ENCODE results near the gene GIPC1.

The GIPC1 gene

DNA sequence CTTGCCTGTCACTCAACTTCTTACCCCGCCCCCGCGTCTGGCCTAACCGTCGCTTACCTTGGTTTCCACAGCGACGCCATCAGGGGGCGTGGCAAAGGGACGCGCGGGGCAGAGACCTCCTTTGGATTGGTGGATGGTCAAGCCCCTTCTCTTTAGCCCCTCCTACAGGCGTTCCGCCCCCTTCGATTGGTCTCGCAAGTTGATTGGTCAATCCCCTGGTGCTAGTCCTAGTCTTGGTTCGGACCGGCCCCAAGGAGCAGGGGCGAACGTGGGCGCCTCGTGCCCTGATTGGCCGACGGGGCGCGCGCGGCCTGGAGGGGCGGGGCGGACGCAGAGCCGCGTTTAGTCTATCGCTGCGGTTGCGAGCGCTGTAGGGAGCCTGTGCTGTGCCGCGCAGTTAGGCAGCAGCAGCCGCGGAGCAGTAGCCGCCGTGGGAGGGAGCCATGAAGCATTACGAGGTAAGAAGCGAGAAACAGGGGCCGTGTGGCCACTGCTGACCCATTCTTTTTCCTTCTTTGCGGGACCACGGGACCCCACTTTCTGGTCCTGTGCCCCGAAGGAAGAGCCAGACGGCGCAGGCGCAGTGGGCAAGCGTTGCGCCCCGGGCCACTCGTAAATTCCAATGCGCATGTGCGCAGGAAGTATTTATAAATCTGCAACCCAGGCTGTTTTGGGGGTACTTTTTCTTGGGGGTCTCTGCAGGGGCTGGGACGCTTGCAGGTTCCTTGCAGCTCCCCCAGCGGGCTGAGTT is 33.5 kb upstream of the GIPC1 start, which contains the start of gene TECR:
TECR (plus strand) TSS at position 341 of the 751 bp plus-strand sequence; CDS start at position 444, 103 bp downstream.
- DNase-seq (ENCODE audit: low spot score in 2 of 2) (peak; percentile 99 to 100), ATAC-seq (replicated peaks; ENCODE audit: extremely low read depth, poor library complexity, severe bottlenecking) (peak; percentile 95)
- Mint-ChIP-seq H3K27me3 (no peaks in the 10 kb centered on the region), H3K36me3 (ENCODE audit: insufficient read depth) (peaks cover 21% of the 10 kb centered on the region), H3K4me3 (peak within 1 kb of the TSS; percentile 97), H3K27ac (ENCODE audit: low read depth) (peak within 1 kb of the TSS; percentile 99), H3K9me3 (no peaks in the 10 kb centered on the region), H3K4me1 (peaks cover 13% of the 10 kb centered on the region)

DNA sequence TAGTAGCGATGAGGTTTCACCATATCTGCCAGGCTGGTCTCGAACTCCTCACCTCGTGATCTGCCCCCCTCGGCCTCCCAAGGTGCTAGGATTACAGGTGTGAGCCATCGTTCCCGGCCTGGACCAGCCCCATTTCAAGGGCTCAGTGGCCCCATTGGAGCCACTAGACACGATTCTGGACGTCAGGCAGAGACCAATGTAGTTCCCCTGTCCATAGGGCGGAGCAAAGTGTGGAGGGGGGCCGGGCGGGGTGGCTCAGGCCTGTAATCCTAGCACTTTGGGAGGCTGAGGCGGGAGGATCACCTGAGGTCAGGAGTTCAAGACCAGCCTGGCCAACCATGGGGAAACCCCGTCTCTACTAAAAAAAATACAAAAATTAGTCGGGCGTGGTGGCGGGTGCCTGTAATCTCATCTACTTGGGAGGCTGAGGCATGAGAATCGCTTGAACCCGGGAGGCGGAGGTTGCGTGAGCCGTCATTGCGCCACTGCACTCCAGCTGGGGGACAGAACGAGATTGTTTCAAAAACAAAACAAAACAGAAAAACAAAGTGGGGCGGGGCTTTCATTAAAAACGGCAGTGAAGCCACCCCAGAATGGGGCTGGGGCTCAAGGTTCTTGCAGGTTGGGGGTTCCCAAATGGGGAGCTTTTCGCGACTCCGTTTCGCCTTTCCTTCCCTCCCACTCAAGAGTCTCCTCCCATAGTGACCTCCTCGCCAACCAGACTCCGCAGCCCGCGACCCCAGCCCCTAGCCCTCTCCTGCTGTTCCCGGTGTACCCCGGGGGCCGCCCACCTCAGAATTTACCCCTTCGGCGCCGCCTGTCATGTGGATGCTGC is 32.7 kb upstream of the GIPC1 start:
- H3K4me3 Mint-ChIP-seq, result peak overlapping the region; percentile 97
- DNase-seq (ENCODE audit: low spot score in 2 of 2) (no peak), ATAC-seq (replicated peaks; ENCODE audit: extremely low read depth, poor library complexity, severe bottlenecking) (peak; percentile 7)
- H3K27ac Mint-ChIP-seq (ENCODE audit: low read depth), result peak overlapping the region; percentile 99
- H3K4me1 Mint-ChIP-seq, result peaks cover 13% of the 10 kb centered on the region
- H3K27me3 Mint-ChIP-seq, result no peaks in the 10 kb centered on the region
- no peaks in the 10 kb centered on the region for H3K9me3 Mint-ChIP-seq
- H3K36me3 Mint-ChIP-seq (ENCODE audit: insufficient read depth), result peaks cover 18% of the 10 kb centered on the region

DNA sequence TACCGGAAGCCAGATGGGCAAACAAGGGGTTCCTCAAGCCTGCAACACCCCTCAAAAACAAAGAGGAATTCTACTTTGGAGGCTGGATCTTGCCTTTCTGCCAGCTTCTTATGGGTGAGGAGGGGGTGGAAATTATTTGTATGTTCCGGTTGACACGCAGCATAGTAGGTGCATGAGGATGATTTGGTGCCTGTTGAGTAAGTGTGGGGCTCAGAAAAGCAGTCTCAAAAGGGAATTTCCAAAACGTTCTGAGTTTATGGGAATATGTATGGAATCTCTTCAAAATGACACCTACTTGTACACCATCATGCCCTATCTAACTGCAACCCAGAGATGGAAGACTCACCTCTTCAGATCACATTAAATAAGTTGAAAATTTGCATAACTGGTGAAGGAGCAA is 30.5 kb upstream of the GIPC1 start:
- Mint-ChIP-seq H3K9me3 (no peaks in the 10 kb centered on the region), H3K4me1 (peaks cover 32% of the 10 kb centered on the region), H3K27ac (ENCODE audit: low read depth) (no peak overlapping the region), H3K4me3 (no peak overlapping the region), H3K36me3 (ENCODE audit: insufficient read depth) (peaks cover 34% of the 10 kb centered on the region), H3K27me3 (no peaks in the 10 kb centered on the region)
- ATAC-seq (replicated peaks; ENCODE audit: extremely low read depth, poor library complexity, severe bottlenecking) (no peak), DNase-seq (ENCODE audit: low spot score in 2 of 2) (no peak)

DNA sequence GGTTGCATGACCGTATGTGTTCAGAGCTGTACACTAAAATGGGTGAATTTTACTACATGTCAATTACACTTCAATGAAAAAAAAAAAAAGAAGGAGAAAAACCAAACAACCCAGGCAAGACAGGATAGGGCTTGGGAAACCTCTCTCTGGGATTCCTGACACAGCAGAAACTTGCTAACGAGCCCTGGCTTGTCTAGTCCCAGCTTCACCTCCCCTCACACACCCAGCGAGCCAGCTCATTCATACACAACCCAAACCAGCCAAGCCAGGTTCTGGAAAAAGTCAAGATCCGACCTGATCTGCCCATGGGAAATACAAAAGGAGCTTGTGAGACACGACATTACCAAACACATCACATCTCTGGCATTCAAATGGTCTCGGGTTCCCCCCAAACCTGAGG is 29.8 kb upstream of the GIPC1 start:
- ATAC-seq (replicated peaks; ENCODE audit: extremely low read depth, poor library complexity, severe bottlenecking), result no peak
- no peak for DNase-seq (ENCODE audit: low spot score in 2 of 2)
- Mint-ChIP-seq H3K9me3 (no peaks in the 10 kb centered on the region), H3K27ac (ENCODE audit: low read depth) (no peak overlapping the region), H3K36me3 (ENCODE audit: insufficient read depth) (peaks cover 30% of the 10 kb centered on the region), H3K4me3 (no peak overlapping the region), H3K4me1 (peaks cover 31% of the 10 kb centered on the region), H3K27me3 (no peaks in the 10 kb centered on the region)

DNA sequence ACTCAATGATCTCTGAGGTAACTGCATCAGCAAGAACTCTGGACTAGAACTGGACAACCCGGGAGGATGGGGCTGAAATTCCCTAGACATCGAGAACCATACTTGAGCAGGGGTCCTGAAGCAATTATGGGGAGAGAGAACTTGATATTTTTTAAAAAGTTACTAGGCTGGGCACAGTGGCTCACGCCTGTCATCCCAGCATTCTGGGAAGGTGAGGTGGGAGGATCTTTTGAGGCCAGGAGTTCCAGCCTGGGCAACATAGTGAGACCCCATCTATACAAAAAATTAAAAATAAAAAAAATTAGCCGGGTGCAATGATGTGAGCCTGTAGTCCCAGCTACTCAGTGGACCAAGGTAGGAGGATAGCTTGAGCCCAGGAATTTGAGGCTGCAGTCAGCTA is 24.6 kb upstream of the GIPC1 start:
- peaks cover 53% of the 10 kb centered on the region for H3K36me3 Mint-ChIP-seq (ENCODE audit: insufficient read depth)
- H3K4me1 Mint-ChIP-seq, result peaks cover 50% of the 10 kb centered on the region
- no peak overlapping the region for H3K4me3 Mint-ChIP-seq
- ATAC-seq (replicated peaks; ENCODE audit: extremely low read depth, poor library complexity, severe bottlenecking) (no peak), DNase-seq (ENCODE audit: low spot score in 2 of 2) (no peak)
- H3K27me3 Mint-ChIP-seq, result no peaks in the 10 kb centered on the region
- H3K9me3 Mint-ChIP-seq, result no peaks in the 10 kb centered on the region
- H3K27ac Mint-ChIP-seq (ENCODE audit: low read depth), result peak overlapping the region; percentile 100

DNA sequence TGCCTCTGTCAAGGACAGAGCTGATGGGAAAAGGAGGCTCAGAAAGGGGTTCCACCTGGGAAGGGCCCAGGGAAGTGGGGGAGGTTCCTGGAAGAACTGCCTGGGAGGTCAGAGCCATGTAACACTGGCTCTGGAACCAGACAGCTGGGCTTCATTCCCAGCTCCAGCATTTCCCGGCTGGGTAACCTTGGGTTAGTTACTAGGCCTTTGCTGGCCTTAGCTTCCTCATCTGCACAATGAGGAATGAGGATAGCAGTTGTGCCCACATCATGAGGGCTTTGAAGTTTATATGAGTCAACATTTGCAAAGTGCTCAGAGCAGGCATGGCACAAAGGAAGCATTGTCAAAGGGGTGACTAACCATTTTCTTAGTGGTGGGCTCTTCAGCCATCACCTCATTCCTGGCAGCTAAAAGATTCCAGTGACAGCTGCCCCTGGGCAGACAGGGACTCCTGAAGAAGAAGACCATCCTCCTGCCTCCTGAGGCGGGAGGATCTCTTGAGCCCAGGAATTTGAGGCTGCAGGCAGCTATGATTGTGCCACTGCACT is 24.0 kb upstream of the GIPC1 start:
- DNase-seq (ENCODE audit: low spot score in 2 of 2), result no peak
- no peaks in the 10 kb centered on the region for H3K9me3 Mint-ChIP-seq
- no peaks in the 10 kb centered on the region for H3K27me3 Mint-ChIP-seq
- peaks cover 59% of the 10 kb centered on the region for H3K36me3 Mint-ChIP-seq (ENCODE audit: insufficient read depth)
- peak overlapping the region; percentile 64 for H3K4me3 Mint-ChIP-seq
- H3K4me1 Mint-ChIP-seq, result peaks cover 56% of the 10 kb centered on the region
- no peak for ATAC-seq (replicated peaks; ENCODE audit: extremely low read depth, poor library complexity, severe bottlenecking)
- peak overlapping the region; percentile 100 for H3K27ac Mint-ChIP-seq (ENCODE audit: low read depth)

DNA sequence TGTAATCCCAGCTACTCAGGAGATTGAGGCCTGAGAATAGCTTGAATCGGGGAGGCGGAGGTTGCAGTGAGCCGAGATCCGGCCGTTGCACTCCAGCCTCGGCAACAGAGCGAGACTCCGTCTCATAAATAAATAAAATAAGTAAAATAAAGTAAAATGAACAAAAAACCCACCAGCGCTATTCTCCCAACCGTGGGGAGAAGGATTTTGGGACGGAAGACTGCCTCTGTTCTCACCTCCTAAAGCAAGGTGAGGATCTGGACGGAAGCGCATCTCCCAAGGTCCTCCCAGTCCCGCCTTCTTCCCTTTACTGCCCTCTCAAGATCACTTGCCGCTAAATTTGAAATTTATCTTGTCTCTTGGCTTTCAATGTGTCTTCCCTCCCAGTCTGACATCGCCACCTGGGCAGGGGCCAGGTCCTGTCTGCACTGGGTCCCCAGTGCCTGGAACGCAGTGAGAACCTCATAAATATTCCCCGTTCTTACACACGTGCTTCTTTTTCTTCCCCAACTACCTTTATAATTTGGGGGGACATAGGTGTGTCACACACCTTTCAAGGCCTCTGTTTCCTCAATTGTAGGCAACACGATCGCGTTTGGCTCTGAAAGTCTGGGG is 23.4 kb upstream of the GIPC1 start:
- ATAC-seq (replicated peaks; ENCODE audit: extremely low read depth, poor library complexity, severe bottlenecking) (no peak), DNase-seq (ENCODE audit: low spot score in 2 of 2) (no peak)
- Mint-ChIP-seq H3K4me1 (peaks cover 62% of the 10 kb centered on the region), H3K4me3 (peak overlapping the region; percentile 94), H3K27me3 (no peaks in the 10 kb centered on the region), H3K27ac (ENCODE audit: low read depth) (peak overlapping the region; percentile 100), H3K9me3 (no peaks in the 10 kb centered on the region), H3K36me3 (ENCODE audit: insufficient read depth) (peaks cover 64% of the 10 kb centered on the region)

DNA sequence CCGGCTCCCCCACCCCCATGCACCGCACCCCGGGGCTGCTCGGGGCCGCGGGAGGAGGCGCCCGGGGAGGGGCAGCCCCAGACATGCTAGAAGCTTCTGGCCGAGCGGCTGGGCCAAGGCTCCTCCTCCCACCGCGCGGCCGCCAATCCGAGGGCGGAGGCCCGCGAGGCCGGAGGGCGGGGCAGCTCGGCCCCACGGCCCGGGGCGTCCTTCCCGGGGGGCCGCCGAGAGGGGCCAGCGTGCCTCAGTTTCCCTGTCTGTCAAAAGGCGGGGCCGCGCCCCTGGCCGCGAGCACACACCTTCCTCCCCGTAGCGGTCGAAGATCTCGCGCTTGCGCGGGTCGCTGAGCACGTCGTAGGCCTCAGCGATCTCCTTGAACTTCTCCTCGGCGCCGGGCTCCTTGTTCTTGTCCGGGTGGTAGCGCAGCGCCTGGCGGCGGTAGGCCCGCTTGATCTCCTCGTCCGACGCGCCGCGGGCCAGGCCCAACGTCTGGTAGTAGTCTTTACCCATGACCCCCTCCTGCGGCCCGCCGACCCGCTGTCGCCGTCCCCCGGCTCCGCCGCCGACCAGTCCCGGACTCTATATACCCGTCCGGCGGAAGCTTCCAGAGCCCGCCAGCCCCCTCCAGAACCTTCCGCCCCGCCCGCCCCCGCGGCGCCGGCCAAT is 22.0 kb upstream of the GIPC1 start, which contains the start of gene DNAJB1:
DNAJB1 (minus strand) TSS at position 558 of the 666 bp plus-strand sequence; CDS start at position 510, 48 bp downstream.
- DNase-seq (ENCODE audit: low spot score in 2 of 2) (peak in 1 of 2 donors; percentile 58), ATAC-seq (replicated peaks; ENCODE audit: extremely low read depth, poor library complexity, severe bottlenecking) (peak; percentile 46)
- peak within 1 kb of the TSS; percentile 100 for H3K27ac Mint-ChIP-seq (ENCODE audit: low read depth)
- peak within 1 kb of the TSS; percentile 94 for H3K4me3 Mint-ChIP-seq
- peaks cover 74% of the 10 kb centered on the region for H3K36me3 Mint-ChIP-seq (ENCODE audit: insufficient read depth)
- peaks cover 63% of the 10 kb centered on the region for H3K4me1 Mint-ChIP-seq
- H3K27me3 Mint-ChIP-seq, result no peaks in the 10 kb centered on the region
- H3K9me3 Mint-ChIP-seq, result no peaks in the 10 kb centered on the region

DNA sequence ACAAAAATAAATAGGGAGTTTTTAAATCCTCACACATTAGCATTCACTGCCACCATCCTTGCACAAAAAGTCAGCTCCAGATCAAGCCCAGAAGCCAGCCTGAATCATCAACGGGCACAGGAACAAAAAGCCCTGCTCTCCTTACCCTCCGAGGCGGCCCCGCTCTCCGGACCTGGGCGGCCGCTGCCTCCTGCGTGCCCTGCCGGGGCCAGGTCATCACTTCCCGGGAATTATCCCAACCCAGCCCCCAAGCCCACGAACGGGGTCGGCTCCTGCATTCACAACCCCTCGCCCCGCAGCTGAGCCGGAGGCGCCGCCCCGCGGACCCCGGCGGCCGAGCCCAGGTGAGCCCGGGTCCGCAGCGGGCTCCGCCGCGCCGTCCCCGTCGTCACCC is 21.5 kb upstream of the GIPC1 start:
- H3K4me3 Mint-ChIP-seq, result peak overlapping the region; percentile 94
- H3K27ac Mint-ChIP-seq (ENCODE audit: low read depth), result peak overlapping the region; percentile 100
- H3K4me1 Mint-ChIP-seq, result peaks cover 58% of the 10 kb centered on the region
- DNase-seq (ENCODE audit: low spot score in 2 of 2) (no peak), ATAC-seq (replicated peaks; ENCODE audit: extremely low read depth, poor library complexity, severe bottlenecking) (no peak)
- peaks cover 74% of the 10 kb centered on the region for H3K36me3 Mint-ChIP-seq (ENCODE audit: insufficient read depth)
- no peaks in the 10 kb centered on the region for H3K27me3 Mint-ChIP-seq
- H3K9me3 Mint-ChIP-seq, result no peaks in the 10 kb centered on the region

DNA sequence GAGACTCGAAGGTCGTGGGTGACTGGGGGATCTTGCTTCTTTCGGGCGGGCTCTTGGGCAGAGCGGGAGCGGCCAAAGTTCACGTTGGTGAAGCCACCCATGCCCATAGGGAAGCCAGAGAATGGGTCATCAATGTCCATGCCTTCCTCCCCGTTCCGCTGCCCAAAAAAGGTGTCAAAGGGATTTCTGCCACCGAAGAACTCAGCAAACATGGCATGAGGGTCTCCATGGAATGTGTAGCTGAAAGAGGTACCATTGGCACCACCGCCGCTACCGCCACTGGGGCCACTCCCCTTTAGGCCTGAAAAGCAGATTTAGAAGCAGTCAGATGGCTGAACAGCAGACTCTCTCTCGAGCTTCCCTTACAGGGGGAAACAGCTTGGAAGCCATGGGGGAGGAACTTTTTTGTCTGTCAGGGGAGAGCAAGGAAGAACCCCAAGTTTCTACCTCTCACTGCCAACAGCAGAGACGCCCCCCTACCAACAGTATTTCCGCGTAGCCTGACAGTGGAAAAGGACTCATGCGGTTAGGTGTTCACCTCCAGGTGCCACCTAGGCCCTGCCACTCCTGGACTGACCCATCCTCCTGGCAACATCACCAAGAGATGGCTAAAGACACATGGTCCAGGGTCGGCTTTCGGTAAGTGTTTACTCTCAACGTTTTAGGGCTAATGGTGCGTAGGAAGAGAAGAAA is 21.0 kb upstream of the GIPC1 start:
- no peaks in the 10 kb centered on the region for H3K27me3 Mint-ChIP-seq
- H3K27ac Mint-ChIP-seq (ENCODE audit: low read depth), result peak overlapping the region; percentile 100
- H3K9me3 Mint-ChIP-seq, result no peaks in the 10 kb centered on the region
- no peak for ATAC-seq (replicated peaks; ENCODE audit: extremely low read depth, poor library complexity, severe bottlenecking)
- peak overlapping the region; percentile 94 for H3K4me3 Mint-ChIP-seq
- peaks cover 52% of the 10 kb centered on the region for H3K4me1 Mint-ChIP-seq
- no peak for DNase-seq (ENCODE audit: low spot score in 2 of 2)
- H3K36me3 Mint-ChIP-seq (ENCODE audit: insufficient read depth), result peaks cover 74% of the 10 kb centered on the region

DNA sequence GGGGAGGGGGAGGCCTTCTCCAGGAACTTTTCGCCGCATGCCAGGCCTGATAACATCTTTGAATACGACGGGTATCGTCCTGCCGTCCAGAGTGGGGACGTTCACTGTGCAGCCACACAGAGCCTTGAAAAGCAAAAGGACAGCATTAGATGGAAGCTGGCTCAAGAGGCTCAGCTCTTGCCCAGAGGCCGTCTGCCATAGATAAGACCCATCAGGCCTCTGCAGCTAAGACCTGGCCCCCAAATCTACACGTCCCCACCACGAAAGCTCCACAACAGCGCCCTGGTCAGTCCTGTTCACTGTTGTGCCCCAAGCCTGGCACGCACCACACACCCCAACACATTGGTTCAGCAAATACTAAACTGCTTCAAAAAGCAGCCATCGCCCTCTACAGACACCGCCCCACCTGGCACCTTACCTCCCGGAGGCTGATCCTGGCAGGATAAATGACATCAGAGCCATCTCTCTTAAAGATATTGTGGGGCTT is 20.2 kb upstream of the GIPC1 start:
- H3K9me3 Mint-ChIP-seq, result no peaks in the 10 kb centered on the region
- H3K27ac Mint-ChIP-seq (ENCODE audit: low read depth), result peak overlapping the region; percentile 100
- peak overlapping the region; percentile 94 for H3K4me3 Mint-ChIP-seq
- DNase-seq (ENCODE audit: low spot score in 2 of 2) (no peak), ATAC-seq (replicated peaks; ENCODE audit: extremely low read depth, poor library complexity, severe bottlenecking) (no peak)
- H3K36me3 Mint-ChIP-seq (ENCODE audit: insufficient read depth), result peaks cover 71% of the 10 kb centered on the region
- H3K4me1 Mint-ChIP-seq, result peaks cover 49% of the 10 kb centered on the region
- no peaks in the 10 kb centered on the region for H3K27me3 Mint-ChIP-seq

All from central memory CD8-positive, alpha-beta T cell (primary cell).